GM15510 (cell line): ENCODE measurements around the gene SYDE1.

ENCODE experiments used
- POLR2A ChIP-seq: IDR thresholded peaks from 3 replicates; pipeline ENCODE4 v1.6.1; 2011; ENCODE audit warnings: borderline replicate concordance; ENCODE audit not compliant: insufficient read length; ENCODE audit errors: extremely low read depth

SYDE1 gene, protein sequence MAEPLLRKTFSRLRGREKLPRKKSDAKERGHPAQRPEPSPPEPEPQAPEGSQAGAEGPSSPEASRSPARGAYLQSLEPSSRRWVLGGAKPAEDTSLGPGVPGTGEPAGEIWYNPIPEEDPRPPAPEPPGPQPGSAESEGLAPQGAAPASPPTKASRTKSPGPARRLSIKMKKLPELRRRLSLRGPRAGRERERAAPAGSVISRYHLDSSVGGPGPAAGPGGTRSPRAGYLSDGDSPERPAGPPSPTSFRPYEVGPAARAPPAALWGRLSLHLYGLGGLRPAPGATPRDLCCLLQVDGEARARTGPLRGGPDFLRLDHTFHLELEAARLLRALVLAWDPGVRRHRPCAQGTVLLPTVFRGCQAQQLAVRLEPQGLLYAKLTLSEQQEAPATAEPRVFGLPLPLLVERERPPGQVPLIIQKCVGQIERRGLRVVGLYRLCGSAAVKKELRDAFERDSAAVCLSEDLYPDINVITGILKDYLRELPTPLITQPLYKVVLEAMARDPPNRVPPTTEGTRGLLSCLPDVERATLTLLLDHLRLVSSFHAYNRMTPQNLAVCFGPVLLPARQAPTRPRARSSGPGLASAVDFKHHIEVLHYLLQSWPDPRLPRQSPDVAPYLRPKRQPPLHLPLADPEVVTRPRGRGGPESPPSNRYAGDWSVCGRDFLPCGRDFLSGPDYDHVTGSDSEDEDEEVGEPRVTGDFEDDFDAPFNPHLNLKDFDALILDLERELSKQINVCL

DNA sequence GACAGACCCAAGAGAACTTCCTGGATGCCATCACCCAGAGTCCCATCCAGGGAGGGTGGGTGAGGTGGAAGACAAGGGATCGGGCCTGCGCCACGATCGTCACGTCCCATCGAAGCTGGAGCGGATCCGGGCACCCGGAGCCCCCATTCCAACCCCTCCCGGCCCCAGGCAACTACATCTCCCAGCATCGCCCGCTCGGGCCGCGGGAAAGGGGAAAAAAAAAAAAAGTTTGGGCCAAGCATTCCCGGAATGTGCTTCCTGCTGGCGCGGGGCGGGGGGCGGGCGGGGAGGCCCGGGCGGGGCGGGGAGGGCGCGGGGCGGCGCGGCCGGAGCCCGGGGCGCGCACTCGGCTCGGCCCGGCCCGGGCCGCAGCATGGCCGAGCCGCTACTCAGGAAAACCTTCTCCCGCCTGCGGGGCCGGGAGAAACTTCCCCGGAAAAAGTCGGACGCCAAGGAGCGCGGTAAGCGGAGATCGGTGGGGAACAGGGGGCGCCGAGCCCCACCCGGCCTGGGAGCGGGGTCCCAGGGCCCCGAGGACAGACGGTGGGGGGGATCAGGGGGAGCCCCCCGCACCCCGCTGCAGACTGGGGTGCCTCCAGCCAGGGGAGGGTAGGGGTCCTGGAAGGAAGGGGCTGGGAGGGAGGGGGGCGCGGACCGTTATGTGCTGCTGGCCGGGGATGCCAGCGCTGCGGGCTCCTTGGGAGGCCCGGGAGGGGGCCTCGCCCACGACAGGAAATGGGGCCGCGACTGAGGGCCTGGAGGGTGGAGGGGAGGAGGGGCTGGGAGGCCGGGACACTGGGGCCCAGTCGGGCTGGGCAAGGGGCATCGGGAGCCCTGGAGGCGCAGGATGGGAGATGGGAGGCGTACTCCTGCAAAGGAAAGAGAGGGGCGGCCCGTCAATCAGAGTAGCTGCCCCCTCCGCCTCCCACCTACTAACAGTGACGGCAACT, at the start of gene SYDE1:
Gene SYDE1, plus strand, starts transcription at position 341 of the 950 bp plus-strand sequence. Its CDS starts 33 bp downstream, at position 374.
- no peak for TF ChIP-seq POLR2A

DNA sequence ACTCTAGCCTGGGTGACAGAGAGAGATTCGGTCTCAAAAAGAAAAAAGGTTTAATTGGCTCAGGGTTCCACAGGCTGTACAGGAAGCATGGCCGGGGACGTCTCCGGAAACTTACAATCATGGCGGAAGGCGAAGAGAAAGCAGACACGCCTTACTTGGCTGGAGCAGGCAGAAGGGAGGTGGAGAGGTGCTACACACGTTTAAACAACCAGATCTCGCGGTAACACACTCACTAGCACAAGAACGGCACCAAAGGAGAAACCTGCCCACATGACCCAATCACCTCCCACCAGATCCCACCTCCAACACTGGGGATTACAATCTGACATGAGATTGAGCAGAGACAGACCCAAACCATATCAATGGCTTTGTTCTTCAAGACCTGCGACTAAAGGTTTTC, 45.2 kb upstream of the SYDE1 start:
- TF ChIP-seq POLR2A: no peak

DNA sequence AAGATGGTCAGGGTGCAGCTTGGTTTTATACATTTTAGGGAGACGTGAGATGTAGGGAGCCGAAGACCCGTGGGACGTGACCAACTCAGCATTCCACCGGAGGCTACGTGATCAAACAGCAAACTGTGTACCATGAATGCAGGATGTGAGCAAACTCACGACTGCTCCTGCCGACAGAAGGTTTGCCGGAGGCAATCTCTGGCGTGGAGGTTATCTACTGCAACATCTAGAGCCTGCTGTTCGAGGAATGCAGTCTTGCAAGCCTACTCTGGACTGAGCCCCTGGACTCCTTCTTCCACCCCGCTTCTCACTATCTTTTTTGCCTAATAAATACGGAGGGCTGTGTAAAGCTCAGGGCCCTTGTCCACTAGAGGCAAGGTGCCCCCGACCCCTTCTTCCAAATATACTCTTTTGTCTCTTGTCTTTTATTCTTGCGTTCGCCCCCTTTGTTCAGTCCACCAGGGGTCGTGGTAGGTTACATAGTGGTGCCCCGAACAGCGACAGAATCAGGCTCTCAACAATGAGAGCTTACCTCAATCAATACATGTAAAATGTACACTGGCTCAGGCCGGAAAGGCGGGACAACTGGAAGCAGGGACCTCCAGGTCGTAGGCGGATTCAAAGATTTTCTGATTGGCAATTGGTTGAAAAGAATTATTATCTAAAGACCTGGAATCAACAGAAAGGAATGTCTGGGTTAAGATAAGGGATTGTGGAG, 34.1 kb upstream of the SYDE1 start:
- TF ChIP-seq POLR2A: no peak

DNA sequence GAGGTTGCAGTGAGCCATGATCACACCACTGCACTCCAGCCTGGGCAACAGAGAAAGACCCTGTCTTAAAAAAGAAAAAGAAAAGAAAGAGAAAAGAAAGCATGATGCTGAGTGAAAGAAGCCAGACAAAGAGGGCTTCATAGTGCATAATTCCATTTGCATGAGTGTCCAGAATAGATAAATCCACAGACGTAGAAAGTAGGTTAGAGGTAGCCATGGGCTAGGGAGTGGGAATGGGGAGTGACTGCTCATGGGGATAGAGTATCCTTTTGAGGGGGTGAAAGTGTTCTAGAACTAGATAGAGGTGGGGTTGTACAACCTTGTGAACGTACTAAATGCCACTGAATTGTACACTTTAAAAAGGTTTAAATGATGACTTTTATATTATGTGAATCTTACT, 32.8 kb upstream of the SYDE1 start:
- TF ChIP-seq POLR2A: no peak

DNA sequence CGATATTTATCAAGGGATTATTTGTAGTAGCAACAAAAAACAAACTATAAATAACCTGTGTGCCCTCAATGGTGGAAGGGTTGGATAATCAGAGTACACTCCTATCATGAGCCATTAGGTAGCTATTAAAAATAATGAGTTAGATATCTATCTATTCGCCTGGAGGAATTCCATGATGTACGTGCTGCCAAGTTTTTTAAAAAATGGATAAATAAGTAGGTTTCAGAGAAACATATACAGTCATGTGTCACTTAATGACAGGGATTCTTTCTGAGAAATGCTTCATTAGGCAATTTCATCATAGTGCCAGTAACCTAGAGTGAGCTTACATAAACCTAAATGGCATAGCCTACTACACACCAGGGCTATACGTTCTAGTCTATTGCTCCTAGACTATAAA, 31.4 kb upstream of the SYDE1 start:
- no peak for TF ChIP-seq POLR2A

DNA sequence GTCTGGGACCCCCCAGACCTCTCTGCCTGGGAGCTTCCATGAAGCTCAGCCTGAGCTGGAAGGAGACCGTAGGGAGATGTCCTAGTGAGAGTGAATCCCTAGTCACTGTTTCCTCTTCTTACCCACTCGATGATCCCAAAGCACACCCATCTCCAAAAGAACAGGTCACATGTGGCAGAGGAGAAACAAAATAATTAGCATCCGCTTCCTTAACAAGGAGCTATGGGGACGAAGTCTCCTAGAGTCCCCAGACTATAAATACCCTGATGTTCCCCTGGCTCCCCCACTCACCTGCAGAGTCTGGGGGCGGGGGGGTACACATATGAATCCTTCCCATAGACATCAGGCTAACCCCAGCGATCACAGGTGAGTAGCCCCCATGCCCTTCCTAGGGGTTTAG, 25.3 kb upstream of the SYDE1 start, which contains the start of gene OR1I1:
Gene OR1I1, plus strand, starts transcription at position 301 of the 400 bp plus-strand sequence. CDS start 4,855 bp downstream, outside the sequence.
- no peak for TF ChIP-seq POLR2A

DNA sequence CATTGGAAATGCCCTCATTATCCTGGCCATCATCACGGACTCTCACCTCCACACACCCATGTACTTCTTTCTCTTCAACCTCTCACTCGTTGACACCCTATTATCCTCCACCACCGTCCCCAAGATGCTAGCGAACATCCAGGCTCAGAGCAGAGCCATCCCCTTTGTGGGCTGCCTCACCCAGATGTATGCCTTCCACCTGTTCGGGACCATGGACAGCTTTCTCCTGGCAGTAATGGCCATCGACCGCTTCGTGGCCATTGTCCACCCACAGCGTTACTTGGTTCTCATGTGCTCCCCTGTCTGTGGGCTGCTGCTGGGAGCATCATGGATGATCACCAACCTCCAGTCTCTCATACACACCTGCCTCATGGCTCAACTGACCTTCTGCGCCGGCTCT, 20.0 kb upstream of the SYDE1 start:
- no peak for TF ChIP-seq POLR2A

DNA sequence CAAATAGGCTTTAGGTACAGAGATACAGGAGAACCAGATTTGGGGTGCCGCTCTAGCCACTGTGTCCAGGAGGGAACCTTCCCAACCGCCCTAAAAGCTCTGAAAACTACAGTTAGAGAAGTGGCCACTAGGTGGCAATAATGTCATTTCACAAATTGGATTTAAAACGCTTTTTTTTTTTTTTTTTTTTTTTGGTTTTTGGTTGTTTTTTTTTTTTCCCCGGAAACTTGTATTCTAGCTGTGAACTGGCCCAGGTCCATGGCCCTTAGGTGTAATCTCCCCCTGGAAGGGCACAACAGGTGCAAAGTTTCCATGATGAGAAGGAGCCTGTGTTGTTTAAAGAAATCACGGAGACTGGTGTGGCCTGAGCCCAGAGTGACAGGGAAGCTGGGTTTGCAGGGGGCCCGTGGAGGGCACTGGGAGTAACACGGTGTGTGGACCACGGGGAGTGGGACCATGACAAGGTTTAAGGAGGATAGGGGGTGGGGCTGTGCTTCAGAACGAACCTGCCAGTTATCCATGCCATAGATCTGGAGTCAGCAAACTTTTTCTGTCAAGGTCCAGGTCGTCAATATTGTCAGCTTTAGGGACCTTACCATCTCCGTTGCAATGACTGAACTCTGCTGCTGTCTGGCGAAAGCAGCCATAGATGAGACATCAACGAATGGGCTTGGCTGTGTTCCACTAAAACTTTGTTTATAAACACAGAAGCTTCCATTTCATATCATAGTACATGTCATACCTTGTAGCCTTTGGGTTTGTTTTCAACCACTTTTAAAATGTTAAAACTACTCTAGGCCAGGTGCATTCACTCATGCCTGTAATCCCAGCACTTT, 15.1 kb upstream of the SYDE1 start:
- TF ChIP-seq POLR2A: no peak

DNA sequence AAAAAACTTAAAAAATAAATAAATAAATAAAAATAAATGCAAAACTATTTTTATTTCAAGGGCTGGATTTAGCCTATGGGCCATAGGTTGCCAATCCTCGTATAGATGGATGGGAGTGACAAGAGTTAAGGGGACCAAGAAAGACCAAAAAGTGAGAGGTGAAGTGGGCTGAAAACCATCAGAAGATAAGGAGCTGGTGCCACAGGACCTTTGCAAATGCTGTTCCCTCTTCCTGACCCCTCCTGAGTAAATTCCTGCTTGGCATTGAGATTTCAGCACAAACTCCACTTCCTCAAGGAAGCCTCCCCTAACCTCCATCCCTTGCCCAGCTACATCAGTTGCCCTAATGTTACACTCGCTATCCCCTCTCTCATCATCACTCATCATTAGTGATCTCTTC, 14.2 kb upstream of the SYDE1 start:
- TF ChIP-seq POLR2A: no peak

DNA sequence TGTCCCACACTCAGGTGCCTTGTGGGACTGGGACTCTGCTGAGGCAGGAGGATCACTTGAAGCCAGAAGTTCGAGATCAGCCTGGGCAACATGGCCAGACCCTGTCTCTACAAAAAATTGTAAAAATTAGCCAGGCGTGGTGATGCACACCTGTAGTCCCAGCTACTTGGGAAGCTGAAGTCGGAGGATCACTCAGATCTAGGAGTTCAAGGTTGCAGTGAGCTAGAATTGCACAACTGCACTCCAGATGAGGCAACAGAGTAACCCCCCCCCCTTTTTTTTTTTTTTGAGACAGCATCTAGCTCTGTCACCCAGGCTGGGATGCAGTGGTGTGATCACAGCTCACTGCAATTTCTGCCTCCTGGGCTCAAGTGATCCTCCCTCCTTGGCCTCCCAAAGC, 11.0 kb upstream of the SYDE1 start:
- TF ChIP-seq POLR2A: no peak

DNA sequence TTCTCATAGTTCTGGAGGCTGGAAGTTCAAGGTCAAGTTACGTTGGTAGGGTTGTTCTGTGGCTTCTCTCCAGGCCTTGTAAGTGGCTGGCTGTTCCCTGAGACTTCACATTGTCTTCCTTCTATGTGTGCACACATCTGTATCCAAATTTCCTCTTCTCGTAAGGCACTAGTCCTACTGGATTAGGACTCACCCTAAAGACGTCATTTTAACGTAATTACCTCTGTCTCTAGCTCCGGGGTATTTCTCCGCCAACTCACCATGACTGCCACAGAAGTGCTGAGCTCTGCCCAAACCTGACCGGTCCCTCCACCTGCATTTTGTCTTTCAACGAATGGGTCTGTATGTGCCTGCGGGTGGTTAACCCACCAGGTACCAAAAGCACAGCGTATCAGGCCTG, 8.7 kb upstream of the SYDE1 start:
- no peak for TF ChIP-seq POLR2A

DNA sequence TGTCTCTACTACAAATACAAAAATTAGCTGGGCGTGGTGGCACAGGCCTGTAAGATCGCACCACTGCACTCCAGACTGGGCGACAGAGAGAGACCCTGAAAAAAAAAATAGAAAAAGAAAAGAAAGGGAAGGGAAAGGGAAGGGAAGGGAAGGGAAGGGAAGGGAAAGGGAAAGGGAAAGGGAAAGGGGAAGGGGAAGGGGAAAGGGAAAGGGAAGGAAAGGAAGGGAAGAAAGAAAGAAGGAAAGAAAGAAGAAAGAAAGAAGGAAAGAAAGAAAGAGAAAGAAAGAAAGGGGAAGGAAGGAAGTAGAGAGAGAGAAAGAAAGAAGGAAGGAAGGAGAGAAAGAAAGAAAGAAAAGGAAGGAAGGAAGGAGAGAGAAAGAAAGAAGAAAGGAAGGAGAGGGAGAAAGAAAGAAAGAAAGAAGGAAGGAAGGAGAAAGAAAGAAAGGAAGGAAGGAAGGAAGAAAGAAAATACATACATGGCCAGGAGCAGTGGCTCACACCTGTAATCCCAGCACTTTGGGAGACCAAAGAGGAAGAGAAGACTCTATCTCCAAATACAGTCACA, 8.1 kb upstream of the SYDE1 start:
- TF ChIP-seq POLR2A: no peak
